NCI-H128 (cell line): ENCODE measurements around the gene ANO8.
"Not testable (repeated sequence)": the region's sequence is repeated elsewhere in the genome, so short reads cannot be mapped to it uniquely, and the experiment has no call there.

Experiments
- DNase-seq: peaks from one replicate; lab custom pipeline; 2025; ENCODE audit not compliant: unreplicated experiment; lab: John Stamatoyannopoulos, UW

Gene ANO8

DNA sequence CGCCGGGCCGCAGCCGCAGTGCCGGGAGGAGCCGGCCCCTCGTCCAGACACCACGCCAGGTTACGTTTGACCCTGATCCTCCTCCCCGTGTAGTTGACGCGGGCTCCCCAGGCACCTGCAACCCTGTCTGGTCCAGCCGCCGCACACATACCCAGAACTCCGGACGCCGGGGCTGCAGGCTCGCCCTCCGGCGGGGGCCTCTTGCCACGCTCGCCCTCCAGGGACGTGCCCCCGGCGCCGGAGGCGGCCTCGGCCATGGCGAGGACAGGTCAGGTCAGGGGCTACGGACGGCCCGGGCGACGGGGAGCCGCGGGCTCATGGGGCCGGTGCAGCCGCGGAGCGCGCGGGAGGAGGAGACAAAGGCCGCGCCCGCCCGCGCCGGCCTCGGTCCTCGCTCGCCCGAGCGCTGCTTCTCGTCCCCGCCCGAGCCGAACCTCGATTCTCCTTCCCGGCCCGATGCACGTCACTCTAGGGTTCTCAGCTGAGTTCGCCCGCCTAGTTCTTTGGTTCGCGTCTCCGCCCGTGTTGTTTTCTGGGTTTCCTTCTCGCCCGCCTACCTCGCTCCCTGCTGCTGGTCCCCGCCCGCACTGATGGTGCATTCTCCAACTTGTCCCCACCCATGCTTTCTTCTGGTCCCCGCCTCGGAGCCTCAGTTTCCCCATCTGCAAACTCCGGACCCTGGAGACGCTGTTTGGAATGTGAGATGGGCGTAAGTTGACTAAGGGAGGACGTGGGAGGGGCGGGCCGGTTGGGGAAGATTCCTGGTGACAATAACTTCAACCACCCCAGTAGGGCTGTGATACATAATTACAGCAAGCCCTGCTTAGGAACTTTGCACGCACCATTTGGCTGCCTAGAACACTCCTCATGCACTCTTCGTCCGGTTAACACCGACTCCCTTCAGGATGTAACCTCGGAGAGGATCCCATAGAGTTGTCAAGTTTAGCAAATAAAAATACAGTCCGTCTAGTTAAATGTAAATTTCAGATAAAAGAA, at the start of gene ANO8:
ANO8 (minus strand) TSS at position 442 of the 996 bp plus-strand sequence; CDS start at position 257, 185 bp downstream.
- DNase-seq, result peak; percentile 94

- DNase-seq, result no peak
These were observed 45.9 kb upstream of the ANO8 start for GRCh38 chr19:17380426-17381138.

GRCh38 chr19:17379221-17379631, 44.6 kb upstream of the ANO8 start:
- no peak for DNase-seq

DNA sequence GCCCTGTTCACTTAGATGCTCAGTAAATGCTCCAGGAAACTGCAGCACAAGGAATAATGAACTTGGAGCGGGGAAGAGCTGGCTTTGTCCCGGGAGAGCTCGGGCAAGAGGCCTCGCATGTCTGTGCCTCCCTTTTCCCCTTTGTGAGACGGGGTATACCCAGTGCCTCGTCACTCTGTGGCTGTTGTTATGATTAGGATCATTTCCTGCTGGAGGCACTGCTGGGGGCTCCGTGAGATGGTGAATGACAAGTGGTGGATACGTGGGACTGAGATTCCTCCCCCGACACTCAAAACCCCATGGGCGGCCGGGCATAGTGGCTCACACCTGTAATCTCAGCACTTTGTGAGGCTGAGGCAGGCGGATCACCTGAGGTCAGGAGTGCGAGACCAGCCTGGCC, 43.6 kb upstream of the ANO8 start:
- DNase-seq, result no peak

DNA sequence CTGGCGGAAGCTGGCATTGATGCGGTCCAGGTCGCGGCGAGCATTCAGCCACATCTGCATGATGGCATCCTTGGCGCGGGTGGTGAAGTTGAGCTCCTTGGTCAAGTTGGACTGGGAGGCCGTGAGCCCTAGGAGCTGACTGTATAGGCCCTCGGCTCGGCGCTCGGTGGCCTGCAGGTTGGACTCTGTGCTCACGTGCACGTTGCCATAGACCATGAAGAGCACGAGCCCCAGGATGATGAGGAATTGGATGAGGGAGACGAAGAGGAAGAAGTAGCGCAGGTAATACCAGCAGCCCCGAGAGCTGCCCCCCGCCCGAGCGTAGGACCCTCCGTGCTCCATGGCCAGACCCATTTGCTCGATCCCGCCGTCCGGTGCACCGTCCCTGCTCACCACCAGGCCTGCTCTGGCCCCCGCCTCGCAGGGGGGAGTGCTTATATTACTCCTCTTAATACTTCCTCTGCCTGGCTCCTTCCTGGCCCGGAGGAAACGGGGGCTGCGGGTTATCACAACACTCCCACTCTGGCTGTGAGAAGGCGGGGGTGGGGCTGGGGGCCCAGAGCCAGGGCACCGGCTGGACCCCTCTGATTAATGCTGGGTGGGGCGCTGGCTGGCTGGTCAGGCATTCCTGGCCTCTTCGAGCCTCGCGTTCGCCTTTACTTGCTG, 42.4 kb upstream of the ANO8 start, which contains the start of gene PLVAP:
PLVAP (minus strand) TSS at position 408 of the 666 bp plus-strand sequence; CDS start at position 354, 54 bp downstream.
- DNase-seq, result no peak

DNA sequence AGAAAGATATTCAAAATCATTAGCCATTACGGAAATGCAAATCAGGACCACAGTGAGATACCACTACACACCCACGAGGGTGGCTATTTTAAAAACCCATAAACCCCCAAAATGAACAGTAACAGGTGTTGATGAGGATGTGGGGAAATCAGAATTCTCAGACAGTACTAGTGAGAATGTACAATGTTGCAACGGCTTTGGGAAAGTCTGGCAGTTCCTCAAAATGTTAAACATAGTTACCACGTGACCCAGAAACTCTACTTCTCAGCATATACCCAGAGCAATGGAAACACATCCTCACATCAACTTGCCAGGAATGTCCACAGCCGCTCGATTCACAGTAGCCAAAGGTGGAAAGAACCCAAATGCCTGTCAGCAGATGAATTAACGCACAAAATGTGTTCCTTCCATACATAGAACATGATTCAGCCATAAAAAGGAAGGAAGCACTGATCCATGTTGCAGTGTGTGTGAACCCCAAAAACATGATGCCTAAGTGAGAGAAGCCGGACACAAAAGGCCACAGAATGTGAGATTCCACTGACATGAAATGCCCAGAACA, 35.5 kb upstream of the ANO8 start:
- DNase-seq, result no peak

DNA sequence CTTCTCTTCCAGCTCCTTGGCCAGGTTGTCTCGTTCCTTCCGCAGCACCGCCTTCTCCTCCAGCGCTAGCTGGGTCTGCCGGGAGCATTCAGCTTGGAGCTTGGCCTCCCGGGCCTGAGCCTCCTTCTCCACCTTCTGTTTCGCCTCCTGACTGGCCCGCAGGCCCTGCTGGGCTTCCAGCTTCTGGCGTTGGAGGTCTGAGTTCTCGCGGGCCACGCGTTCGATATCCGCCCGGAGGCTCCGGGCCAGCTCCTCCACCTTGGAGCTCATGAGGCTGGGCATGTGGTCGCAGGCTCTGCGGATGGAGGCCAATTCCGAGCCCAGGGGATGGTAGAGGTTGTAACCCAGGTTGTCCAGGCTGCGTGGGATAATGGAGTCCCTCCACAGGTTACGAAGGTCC, 30.7 kb upstream of the ANO8 start:
- no peak for DNase-seq

GRCh38 chr19:17363852-17364605, 29.4 kb upstream of the ANO8 start:
- DNase-seq, result not testable (repeated sequence)

DNA sequence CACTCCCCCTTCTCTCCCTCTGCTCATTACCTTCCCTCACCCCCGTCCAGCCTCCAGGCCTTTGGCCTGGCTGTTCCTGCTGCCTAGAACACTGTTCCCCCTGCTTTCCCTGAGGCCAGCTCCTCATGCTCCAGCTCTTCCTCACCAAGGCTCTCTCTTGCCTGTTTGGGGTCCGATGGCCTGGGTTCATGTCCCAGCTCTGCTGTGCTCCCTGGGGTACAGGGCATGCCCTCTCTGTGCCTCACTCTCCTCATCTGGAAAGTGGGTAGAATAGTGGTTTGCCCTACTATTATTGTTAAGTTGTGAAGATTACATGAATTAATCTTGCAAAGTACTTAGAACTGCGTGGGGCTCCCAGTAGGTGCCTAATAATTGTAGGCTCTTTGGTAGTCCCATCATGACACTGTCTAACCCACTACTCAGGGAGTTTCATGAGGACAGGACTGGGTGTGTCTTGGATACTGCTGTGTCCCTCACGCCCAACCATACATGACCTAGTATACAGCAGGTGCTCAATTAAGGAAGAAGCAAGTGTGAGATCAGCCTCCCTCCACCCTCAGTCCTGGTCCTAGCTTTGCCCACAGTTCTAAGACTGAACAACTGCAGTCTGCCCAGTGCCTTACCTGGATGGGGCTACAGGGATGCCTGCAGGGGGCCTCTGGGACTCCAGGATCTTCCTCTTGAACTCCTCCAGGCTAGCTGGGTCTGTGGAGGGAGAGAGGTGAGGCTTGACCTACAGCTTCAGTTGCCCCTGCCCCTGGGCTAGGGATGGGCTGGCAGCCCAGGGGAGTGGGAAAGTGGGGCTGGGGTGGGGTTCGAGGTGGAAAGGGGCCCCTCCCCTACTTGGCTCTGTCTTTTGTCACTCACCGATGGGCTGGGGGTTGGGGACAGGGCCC, 25.5 kb upstream of the ANO8 start:
- DNase-seq, result no peak

DNA sequence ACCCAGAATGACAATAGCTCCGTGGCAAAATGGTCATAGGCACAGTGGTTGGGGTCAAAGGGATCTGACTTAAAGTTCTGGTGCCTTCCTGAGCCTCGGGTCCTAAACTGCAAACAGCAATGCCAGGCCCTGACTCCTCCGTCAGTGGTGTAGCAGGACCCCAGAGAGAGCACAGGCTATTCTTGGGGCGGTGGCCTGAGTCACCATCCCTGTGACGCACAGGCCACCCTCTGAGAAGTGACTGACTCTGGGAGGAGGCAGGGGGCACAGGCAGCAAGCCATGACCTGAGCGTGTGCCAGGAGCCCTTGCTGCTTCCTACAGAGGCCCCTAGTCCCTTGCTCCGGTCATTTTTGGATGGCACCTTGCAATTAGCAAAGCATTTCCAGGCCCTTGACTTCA, 23.7 kb upstream of the ANO8 start:
- no peak for DNase-seq

- DNase-seq, result no peak
These were observed 23.1 kb upstream of the ANO8 start for GRCh38 chr19:17357724-17358123.

- no peak for DNase-seq
These were observed 22.5 kb upstream of the ANO8 start for GRCh38 chr19:17357078-17357666.

DNA sequence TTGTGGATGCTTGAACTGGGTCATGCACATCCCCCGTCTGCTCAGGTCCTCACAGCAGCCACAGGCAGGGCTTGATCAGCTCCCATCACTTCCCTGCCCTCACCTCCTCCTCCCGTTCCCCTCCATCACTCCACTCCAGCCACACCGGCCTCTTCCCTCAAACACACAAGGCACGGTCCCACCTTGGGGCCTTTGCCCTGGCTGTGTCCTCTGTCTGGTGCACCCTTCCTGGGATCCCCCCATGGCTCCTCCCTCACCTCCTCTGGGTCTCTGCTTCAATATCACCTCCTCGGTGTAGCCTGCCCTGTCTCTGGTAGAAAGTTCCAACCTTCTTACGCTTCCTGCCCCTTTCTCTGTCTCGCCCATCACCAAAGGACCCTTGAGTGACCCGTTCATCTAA, 18.7 kb upstream of the ANO8 start:
- DNase-seq, result no peak

DNA sequence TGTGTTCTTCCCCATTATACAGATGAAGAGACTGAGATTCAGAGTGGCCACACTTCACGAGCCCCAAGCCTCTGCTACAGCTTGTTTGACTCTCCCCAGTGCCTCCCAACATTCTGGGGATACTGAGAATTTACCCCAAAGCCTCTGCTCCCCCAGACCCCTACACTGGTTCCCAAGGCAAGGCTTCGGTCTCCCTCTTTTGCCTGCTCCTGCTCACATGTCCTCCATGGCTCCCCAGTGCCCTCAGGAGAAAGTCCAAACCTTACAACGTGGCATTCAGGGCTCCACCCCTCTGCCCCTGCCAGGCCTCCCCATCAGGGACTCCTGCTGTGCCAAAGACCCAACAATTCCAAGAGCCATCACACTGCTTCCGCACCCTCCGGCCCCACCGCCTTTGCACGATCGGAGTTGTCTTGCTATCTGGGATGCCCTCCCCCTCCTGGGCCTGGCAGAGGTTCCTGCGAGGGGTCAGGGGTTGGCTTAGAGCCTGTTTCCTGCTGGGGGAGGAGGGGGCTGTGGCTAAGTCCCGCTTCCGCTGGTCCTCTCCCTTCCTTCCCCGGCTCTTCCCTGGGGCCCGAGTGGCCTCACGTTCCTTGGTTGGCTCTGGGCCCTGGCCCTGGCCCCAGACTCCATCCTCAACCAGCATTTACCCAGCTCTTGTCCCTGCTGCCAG, 18.1 kb upstream of the ANO8 start:
- DNase-seq, result no peak

DNA sequence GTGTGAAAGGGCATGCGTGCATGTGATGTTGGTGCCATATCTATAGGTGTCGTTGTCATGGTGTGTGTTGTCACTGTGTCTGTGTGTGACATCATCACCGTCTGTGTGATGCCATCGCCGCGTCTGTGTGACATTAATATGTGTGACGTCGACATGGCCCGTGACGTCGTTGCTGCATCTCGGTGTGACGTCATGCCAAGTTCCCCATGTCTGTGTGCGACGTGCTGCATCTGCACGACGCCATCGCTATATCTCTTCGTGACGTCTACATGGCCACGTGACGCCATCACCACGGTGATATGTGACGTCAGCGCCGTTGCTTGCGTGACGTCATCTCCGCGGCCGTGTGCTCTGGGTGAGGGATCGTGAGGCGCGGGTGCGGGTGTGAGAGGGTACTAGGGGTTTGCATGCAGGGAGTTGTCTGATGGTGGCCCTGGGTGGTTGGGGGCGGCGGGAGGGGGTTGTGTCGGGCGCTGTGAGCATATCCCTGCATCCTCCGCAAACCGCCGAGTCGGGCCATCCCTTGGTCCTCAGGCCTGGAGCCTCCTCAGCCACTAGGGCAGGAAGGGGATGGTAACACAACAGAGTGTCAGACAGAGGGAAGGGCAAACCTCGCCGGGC, 17.3 kb upstream of the ANO8 start:
- no peak for DNase-seq

DNA sequence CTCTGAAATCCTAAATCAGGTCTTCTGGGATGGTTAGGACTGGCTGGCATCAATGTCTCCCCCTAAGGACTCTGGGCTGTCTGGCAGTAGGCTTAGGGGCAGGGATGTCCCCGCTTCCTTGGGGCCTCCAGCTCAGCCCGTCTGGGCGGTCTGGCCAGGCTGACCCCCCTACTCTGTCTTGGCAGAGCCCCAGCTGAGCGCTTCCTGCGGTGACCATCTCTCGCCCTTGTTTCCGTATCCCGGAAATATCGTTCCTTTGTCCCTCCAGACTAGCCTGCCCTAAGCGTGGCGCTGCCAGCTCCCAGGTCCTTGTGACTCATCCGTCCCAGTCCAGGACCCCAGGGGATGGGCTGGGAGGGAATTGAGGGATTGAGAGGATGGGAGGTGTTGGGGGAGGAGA, 14.0 kb upstream of the ANO8 start:
- no peak for DNase-seq

- DNase-seq, result no peak
These were observed 13.2 kb upstream of the ANO8 start for GRCh38 chr19:17347877-17348276.

DNA sequence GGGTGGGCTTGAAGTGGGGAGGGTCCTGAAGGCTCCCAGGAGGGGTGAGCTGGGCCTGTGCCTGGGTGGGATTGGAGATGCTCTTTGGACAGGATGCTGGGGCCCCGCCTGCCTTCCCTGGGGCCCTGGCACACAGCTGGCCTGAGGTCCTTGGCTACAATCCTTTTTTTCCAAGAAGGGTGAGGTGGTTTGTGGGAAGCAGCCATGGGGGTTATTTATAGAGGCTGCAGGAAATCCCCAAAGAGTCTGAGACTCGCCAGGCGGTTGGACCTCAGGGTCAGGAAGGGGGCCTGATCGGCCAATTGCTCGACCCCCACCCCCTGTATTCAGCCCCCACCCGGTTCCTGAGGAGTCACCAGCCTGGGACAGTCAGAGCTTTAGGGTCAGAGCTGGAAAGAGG, 12.7 kb upstream of the ANO8 start:
- no peak for DNase-seq
